ENCODE measurements around the gene CHCHD10. TPM values are rescaled to one million over a fixed set of nuclear protein-coding genes. Genes with fewer than 3 reads are reported as not detected.

Gene CHCHD10
- total and polyA plus RNA-seq, 4 donors: 13.4 to 784 (median 139) TPM

DNA sequence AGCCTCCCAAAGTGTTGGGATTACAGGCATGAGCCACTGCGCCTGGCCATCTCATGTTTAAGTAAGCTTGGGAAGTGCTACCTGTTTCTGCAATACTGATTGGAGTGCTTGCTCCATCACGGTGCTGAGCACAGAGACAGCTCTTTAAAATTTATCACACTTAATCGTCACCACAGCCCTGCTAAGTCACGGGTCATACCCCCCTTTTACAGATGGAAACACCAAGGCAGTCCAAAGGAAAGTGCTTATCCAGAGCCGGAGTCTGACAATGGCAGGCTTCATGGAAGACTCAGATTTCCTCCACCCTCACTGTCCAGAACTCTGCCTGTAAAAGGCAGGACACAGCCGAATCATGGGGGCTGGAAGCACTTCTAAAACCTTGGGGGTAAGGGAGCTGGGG is 7.7 kb downstream of the CHCHD10 start:
- H3K4me1 ChIP-seq (ENCODE audit: control insufficient read depth in 4 of 4, insufficient read depth in 4 of 4, low read length in 3 of 4): peaks cover 8 to 16% (median 13%) of the 10 kb centered on the region in 4 donors
- no peak overlapping the region for H3K9ac ChIP-seq (ENCODE audit: low read depth in 1 of 2, low read length in 2 of 2)
- TF ChIP-seq CTCF (IDR thresholded peaks at IDR 0.05; ENCODE audit: low read depth, low read length, missing input control) (no peak), RXRA (IDR thresholded peaks at IDR 0.05) (no peak), HNF4G (IDR thresholded peaks at IDR 0.05) (no peak), TAF1 (conservative IDR thresholded peaks at IDR 0.05) (no peak)
- TF ChIP-seq, protein P1, sequence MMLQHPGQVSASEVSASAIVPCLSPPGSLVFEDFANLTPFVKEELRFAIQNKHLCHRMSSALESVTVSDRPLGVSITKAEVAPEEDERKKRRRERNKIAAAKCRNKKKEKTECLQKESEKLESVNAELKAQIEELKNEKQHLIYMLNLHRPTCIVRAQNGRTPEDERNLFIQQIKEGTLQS (IDR thresholded peaks at IDR 0.05): no peak
- 87% methylated on average over 6 of the region's 6 CpGs for WGBS
- no peaks in the 10 kb centered on the region for H3K27me3 ChIP-seq (ENCODE audit: control insufficient read depth in 4 of 4, insufficient read depth in 4 of 4, low read length in 3 of 4)
- peaks cover 0 to 6% (median 4%) of the 10 kb centered on the region in 4 donors for H3K36me3 ChIP-seq (ENCODE audit: control insufficient read depth in 4 of 4, insufficient read depth in 3 of 4, low read depth in 1 of 4, low read length in 3 of 4)
- DNase-seq (ENCODE audit: low spot score): no peak
- no peaks in the 10 kb centered on the region for H3K9me3 ChIP-seq (ENCODE audit: control insufficient read depth in 4 of 4, low read length in 3 of 4)
- H3K4me3 ChIP-seq (ENCODE audit: low read depth in 1 of 3, low read length in 3 of 3): no peak overlapping the region
- no peak overlapping the region for H3K27ac ChIP-seq (ENCODE audit: low read depth in 1 of 2, low read length in 2 of 2)

- no peak for DNase-seq (ENCODE audit: low spot score)
- 95% methylated on average over 4 of the region's 4 CpGs for WGBS
- peaks cover 0 to 6% (median 3%) of the 10 kb centered on the region in 4 donors for H3K36me3 ChIP-seq (ENCODE audit: control insufficient read depth in 4 of 4, insufficient read depth in 3 of 4, low read depth in 1 of 4, low read length in 3 of 4)
- no peak overlapping the region for H3K9ac ChIP-seq (ENCODE audit: low read depth in 1 of 2, low read length in 2 of 2)
- peaks cover 5 to 11% (median 8%) of the 10 kb centered on the region in 4 donors for H3K4me1 ChIP-seq (ENCODE audit: control insufficient read depth in 4 of 4, insufficient read depth in 4 of 4, low read length in 3 of 4)
- no peak overlapping the region for H3K27ac ChIP-seq (ENCODE audit: low read depth in 1 of 2, low read length in 2 of 2)
- TF ChIP-seq HNF4A (conservative IDR thresholded peaks at IDR 0.05): no peak
- no peak for TF ChIP-seq MAX (IDR thresholded peaks at IDR 0.05)
- TF ChIP-seq RAD21 (IDR thresholded peaks at IDR 0.05): no peak
- no peak for TF ChIP-seq TAF1 (conservative IDR thresholded peaks at IDR 0.05)
- TF ChIP-seq YY1 (IDR thresholded peaks at IDR 0.05): no peak
- no peak for TF ChIP-seq GABPA (IDR thresholded peaks at IDR 0.05 in 1 of 2, conservative IDR thresholded peaks at IDR 0.05 in 1 of 2)
- TF ChIP-seq EGR1 (IDR thresholded peaks at IDR 0.05; ENCODE audit: low read depth in 2 of 2): no peak
- TF ChIP-seq HNF4G (IDR thresholded peaks at IDR 0.05): no peak
- no peak for TF ChIP-seq NR2F2 (IDR thresholded peaks at IDR 0.05)
- no peak for TF ChIP-seq REST (IDR thresholded peaks at IDR 0.05)
- TF ChIP-seq FOXA2 (IDR thresholded peaks at IDR 0.05): no peak
- TF ChIP-seq JUND (IDR thresholded peaks at IDR 0.05): no peak
- TF ChIP-seq FOXA1 (IDR thresholded peaks at IDR 0.05): no peak
- H3K4me3 ChIP-seq (ENCODE audit: low read depth in 1 of 3, low read length in 3 of 3): no peak overlapping the region
- no peaks in the 10 kb centered on the region for H3K27me3 ChIP-seq (ENCODE audit: control insufficient read depth in 4 of 4, insufficient read depth in 4 of 4, low read length in 3 of 4)
- H3K9me3 ChIP-seq (ENCODE audit: control insufficient read depth in 4 of 4, low read length in 3 of 4): no peaks in the 10 kb centered on the region
Measured at GRCh38 chr22:23759566-23759965, 8.2 kb downstream of the CHCHD10 start.
